ENCODE results near the gene NAP1L5. TPM values are rescaled to one million over a fixed set of nuclear protein-coding genes. Genes with fewer than 3 reads are reported as not detected.

The NAP1L5 gene
- total RNA-seq, 1 donor from 2014 or later, result 0.26 TPM

DNA sequence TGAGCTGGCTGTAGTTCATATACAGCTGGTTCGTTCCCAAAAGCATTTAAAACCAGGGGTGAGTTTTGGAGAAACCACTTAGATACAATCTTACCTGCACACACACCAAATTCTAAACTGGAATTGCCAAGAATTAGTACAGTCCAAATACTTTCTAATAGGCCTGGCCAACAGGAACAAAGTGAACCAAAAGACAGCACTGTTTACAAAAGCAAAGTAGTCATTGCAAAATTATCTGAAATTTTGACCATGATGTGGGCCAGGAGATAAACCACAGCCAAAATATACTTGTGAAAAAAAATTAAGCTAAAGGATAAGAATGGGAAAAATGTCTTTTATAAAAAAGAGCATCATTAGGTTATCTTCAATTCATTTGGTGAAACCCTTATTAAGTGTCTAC, 37.9 kb upstream of the NAP1L5 start:
- no peak for FAIRE-seq
- TF ChIP-seq, protein P1, sequence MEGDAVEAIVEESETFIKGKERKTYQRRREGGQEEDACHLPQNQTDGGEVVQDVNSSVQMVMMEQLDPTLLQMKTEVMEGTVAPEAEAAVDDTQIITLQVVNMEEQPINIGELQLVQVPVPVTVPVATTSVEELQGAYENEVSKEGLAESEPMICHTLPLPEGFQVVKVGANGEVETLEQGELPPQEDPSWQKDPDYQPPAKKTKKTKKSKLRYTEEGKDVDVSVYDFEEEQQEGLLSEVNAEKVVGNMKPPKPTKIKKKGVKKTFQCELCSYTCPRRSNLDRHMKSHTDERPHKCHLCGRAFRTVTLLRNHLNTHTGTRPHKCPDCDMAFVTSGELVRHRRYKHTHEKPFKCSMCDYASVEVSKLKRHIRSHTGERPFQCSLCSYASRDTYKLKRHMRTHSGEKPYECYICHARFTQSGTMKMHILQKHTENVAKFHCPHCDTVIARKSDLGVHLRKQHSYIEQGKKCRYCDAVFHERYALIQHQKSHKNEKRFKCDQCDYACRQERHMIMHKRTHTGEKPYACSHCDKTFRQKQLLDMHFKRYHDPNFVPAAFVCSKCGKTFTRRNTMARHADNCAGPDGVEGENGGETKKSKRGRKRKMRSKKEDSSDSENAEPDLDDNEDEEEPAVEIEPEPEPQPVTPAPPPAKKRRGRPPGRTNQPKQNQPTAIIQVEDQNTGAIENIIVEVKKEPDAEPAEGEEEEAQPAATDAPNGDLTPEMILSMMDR (IDR thresholded peaks at IDR 0.05; ENCODE audit: insufficient read depth, low read length, severe bottlenecking), result no peak
- peaks cover 3% of the 10 kb centered on the region for H3K36me3 ChIP-seq (ENCODE audit: control insufficient read depth, insufficient read depth, low read length)

DNA sequence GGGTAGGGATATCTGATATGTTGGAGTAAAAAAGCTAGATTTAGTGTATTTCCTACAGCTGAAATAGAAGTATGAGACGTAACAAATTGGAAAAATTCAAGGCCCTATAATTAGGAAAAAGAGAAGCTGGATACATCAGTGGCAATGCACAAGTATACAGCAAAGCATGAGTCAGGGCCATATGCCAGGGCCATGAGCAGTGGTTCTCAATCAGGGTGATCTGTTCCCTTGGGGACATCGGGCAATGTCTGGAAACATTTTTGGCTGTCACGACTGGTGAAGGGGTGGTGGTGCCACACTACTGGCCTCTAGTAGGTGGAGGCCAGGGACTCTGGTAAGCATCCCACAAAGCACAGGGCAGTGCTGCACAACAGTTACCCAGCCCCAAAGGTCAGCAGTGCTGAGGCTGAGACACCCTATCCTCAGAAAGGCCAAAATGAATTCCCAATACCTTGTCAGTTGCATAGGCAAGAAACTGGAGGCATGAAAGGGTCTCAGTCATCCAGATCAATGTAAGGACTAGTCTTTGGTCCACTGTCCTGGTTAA, 36.8 kb upstream of the NAP1L5 start:
- Histone ChIP-seq H3K27me3 (ENCODE audit: control insufficient read depth, insufficient read depth, low read length) (no peaks in the 10 kb centered on the region), H3K4me3 (ENCODE audit: low read depth, low read length) (no peak overlapping the region), H3K36me3 (ENCODE audit: control insufficient read depth, insufficient read depth, low read length) (peaks cover 4% of the 10 kb centered on the region)
- DNase-seq (ENCODE audit: low read depth), result no peak
- no peak for FAIRE-seq
- TF ChIP-seq, protein P1 (IDR thresholded peaks at IDR 0.05; ENCODE audit: insufficient read depth, low read length, severe bottlenecking), result no peak

More for the DNA sequence above, 37.9 kb upstream of the NAP1L5 start:
- no peak for DNase-seq (ENCODE audit: low read depth)
- H3K4me3 ChIP-seq (ENCODE audit: low read depth, low read length), result no peak overlapping the region
- H3K27me3 ChIP-seq (ENCODE audit: control insufficient read depth, insufficient read depth, low read length), result no peaks in the 10 kb centered on the region

DNA sequence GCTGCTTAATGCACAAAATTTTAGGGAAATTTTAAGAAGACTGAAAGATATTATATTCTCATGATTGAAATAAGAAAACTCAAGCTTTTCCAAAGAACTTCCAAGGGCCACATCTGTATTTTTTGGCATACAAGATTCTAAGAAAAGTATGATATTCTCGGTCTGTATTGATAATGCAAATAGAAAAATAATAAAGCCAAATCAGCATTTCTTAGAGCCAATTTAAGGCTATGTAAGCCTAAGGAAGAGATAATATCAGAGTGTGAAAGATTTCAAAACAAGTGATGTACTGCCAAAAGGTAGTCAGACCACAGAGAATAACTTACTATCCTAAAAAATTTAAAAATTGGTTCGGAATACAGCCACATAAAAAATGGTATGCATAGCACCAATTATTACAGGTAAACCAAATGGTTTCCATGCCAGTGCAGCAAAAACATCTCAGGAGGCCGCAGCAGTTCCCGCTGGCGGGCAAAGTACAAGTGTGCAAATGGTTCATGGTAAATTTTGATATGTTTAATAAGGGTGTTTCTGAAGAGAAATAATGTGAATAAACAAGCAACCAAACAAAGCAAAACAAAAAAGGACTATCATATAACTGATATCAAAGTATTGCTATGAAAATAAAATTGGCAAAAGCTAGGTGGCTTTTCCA, 35.2 kb upstream of the NAP1L5 start:
- TF ChIP-seq, protein P1 (IDR thresholded peaks at IDR 0.05; ENCODE audit: insufficient read depth, low read length, severe bottlenecking), result no peak
- DNase-seq (ENCODE audit: low read depth) (no peak), FAIRE-seq (no peak)

DNA sequence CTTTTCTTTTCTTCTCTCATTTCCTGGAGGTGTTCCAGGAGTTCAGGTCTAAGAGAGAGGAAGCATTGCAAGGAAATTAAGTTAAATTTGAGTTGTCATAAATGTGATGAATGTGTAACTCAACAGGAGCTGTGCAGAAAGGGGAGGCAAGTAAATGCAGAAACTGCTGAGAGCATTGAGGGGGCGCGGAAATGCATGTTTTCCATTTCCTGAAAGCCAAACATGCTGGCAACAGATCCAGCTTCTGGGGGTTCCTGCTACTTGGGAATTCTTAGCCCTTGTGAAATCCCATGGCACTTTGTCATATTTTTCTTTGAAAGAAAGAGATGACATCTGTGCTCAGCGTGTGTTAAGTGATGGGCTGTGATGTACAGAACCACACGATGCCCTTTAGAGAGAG, 33.8 kb upstream of the NAP1L5 start:
- DNase-seq (ENCODE audit: low read depth), result no peak
- Histone ChIP-seq H3K27me3 (ENCODE audit: control insufficient read depth, insufficient read depth, low read length) (no peaks in the 10 kb centered on the region), H3K4me3 (ENCODE audit: low read depth, low read length) (no peak overlapping the region), H3K36me3 (ENCODE audit: control insufficient read depth, insufficient read depth, low read length) (peaks cover 9% of the 10 kb centered on the region)
- TF ChIP-seq, protein P1 (IDR thresholded peaks at IDR 0.05; ENCODE audit: insufficient read depth, low read length, severe bottlenecking), result no peak
- no peak for FAIRE-seq

More for the DNA sequence above, 35.2 kb upstream of the NAP1L5 start:
- Histone ChIP-seq H3K36me3 (ENCODE audit: control insufficient read depth, insufficient read depth, low read length) (peaks cover 6% of the 10 kb centered on the region), H3K27me3 (ENCODE audit: control insufficient read depth, insufficient read depth, low read length) (no peaks in the 10 kb centered on the region), H3K4me3 (ENCODE audit: low read depth, low read length) (no peak overlapping the region)

DNA sequence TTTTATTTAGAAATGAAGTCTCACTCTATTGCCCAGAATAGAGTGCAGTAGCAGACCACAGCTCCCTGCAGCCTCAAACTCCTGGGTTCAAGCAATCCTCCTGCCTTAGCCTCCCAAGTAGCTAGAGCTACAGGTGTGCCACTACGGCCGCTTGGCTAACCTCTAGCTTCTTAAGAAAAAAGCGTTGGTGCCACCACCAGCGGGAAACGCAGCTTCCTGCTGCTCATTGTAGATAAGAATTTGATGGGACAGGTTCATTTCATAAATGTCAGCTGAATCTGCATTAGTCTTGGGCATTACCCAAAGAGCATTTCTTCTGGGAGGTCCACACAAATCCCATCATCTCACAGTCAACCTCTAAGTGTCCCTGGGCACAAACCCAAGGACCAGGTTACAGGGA, 33.2 kb upstream of the NAP1L5 start:
- Histone ChIP-seq H3K36me3 (ENCODE audit: control insufficient read depth, insufficient read depth, low read length) (peaks cover 9% of the 10 kb centered on the region), H3K4me3 (ENCODE audit: low read depth, low read length) (no peak overlapping the region), H3K27me3 (ENCODE audit: control insufficient read depth, insufficient read depth, low read length) (no peaks in the 10 kb centered on the region)
- no peak for DNase-seq (ENCODE audit: low read depth)
- FAIRE-seq, result no peak
- TF ChIP-seq, protein P1 (IDR thresholded peaks at IDR 0.05; ENCODE audit: insufficient read depth, low read length, severe bottlenecking), result no peak

All from bronchial epithelial cell (primary cell).